Measurements from ENCODE around the gene PTPRN2.

PTPRN2 gene

GRCh38 chr7:157637216-157637949 is 950.2 kb downstream of the PTPRN2 start:
- no peak for DNase-seq

- DNase-seq, result no peak
Measured at GRCh38 chr7:157635669-157636068, 952.0 kb downstream of the PTPRN2 start.

GRCh38 chr7:157635148-157635500 is 952.5 kb downstream of the PTPRN2 start:
- no peak for DNase-seq

- no peak for DNase-seq
Measured at GRCh38 chr7:157634401-157635147, 953.0 kb downstream of the PTPRN2 start.

GRCh38 chr7:157633465-157634185 is 954.0 kb downstream of the PTPRN2 start:
- no peak for DNase-seq

- no peak for DNase-seq
Measured at GRCh38 chr7:157630301-157630853, 957.2 kb downstream of the PTPRN2 start.

GRCh38 chr7:157628456-157628855 is 959.2 kb downstream of the PTPRN2 start:
- no peak for DNase-seq

- no peak for DNase-seq
Measured at GRCh38 chr7:157627646-157628045, 960.0 kb downstream of the PTPRN2 start.

GRCh38 chr7:157627033-157627432 is 960.6 kb downstream of the PTPRN2 start:
- DNase-seq, result no peak

GRCh38 chr7:157625973-157626742 is 961.5 kb downstream of the PTPRN2 start:
- no peak for DNase-seq

GRCh38 chr7:157623556-157623955 is 964.1 kb downstream of the PTPRN2 start:
- no peak for DNase-seq

- no peak for DNase-seq
Measured at GRCh38 chr7:157622408-157623205, 965.0 kb downstream of the PTPRN2 start.

GRCh38 chr7:157622000-157622399 is 965.6 kb downstream of the PTPRN2 start:
- DNase-seq, result no peak

- DNase-seq, result no peak
Measured at GRCh38 chr7:157621131-157621681, 966.4 kb downstream of the PTPRN2 start.

GRCh38 chr7:157620616-157621015 is 967.0 kb downstream of the PTPRN2 start:
- no peak for DNase-seq

- DNase-seq, result no peak
Measured at GRCh38 chr7:157619753-157620525, 967.7 kb downstream of the PTPRN2 start.

GRCh38 chr7:157618823-157619606 is 968.6 kb downstream of the PTPRN2 start:
- no peak for DNase-seq

- DNase-seq, result no peak
Measured at GRCh38 chr7:157618091-157618726, 969.4 kb downstream of the PTPRN2 start.

- no peak for DNase-seq
Measured at GRCh38 chr7:157617401-157617800, 970.2 kb downstream of the PTPRN2 start.
